Measurements from ENCODE around the gene SGSH. TPM values are rescaled to one million over a fixed set of nuclear protein-coding genes. Genes with fewer than 3 reads are reported as not detected.
"Not testable (repeated sequence)": the region's sequence is repeated elsewhere in the genome, so short reads cannot be mapped to it uniquely, and the experiment has no call there.

SGSH gene
- total RNA-seq, 2 experiments from 2014 or later = 37.4 to 44.7 TPM

GRCh38 chr17:80261159-80261894 is 41.2 kb upstream of the SGSH start:
- intact Hi-C loops (cut with micrococcal nuclease) = no loop called here
- Mint-ChIP-seq H3K9me3 (no peaks in the 10 kb centered on the region), H3K36me3 (peaks cover 34% of the 10 kb centered on the region), H3K27me3 (no peaks in the 10 kb centered on the region), H3K27ac (peak overlapping the region; percentile 91), H3K4me3 (peak overlapping the region; percentile 82), H3K4me1 (ENCODE audit: low read depth) (peaks cover 54% of the 10 kb centered on the region)
- DNase-seq = peak; percentile 80
- CTCF ChIA-PET = no interaction called here
- POLR2A ChIA-PET = interaction anchor here (0.5 to 1.2 kb wide), 2 partner anchors 12 to 42 kb away, joined by 3 to 6 read pairs; partner anchors contain the start of genes SGSH and SLC26A11

GRCh38 chr17:80260791-80261158 is 40.6 kb upstream of the SGSH start, which contains the start of gene RNF213:
TSS of gene RNF213 (plus strand) at chr17:80260852. CDS start at chr17:80263682, 2,830 bp downstream.
- Mint-ChIP-seq H3K9me3 (no peaks in the 10 kb centered on the region), H3K4me3 (peak within 1 kb of the TSS; percentile 85), H3K27me3 (no peaks in the 10 kb centered on the region), H3K4me1 (ENCODE audit: low read depth) (peaks cover 57% of the 10 kb centered on the region), H3K36me3 (peaks cover 31% of the 10 kb centered on the region), H3K27ac (peak within 1 kb of the TSS; percentile 97)
- CTCF ChIA-PET = no interaction called here
- intact Hi-C loops (cut with micrococcal nuclease) = no loop called here
- DNase-seq = peak; percentile 55
- POLR2A ChIA-PET = interaction anchor here (1.2 kb wide), 1 partner anchor 41 kb away, joined by 6 read pairs; the partner anchor contains the start of genes SGSH and SLC26A11

- peak; percentile 82 for DNase-seq
- Mint-ChIP-seq H3K27ac (peak overlapping the region; percentile 97), H3K9me3 (no peaks in the 10 kb centered on the region), H3K4me1 (ENCODE audit: low read depth) (peaks cover 59% of the 10 kb centered on the region), H3K4me3 (peak overlapping the region; percentile 85), H3K27me3 (no peaks in the 10 kb centered on the region), H3K36me3 (peaks cover 24% of the 10 kb centered on the region)
- ChIA-PET CTCF (no interaction called here), POLR2A (interaction anchor here (1.0 to 2.1 kb wide), 2 partner anchors 40 to 112 kb away, joined by 3 to 11 read pairs; partner anchors contain the start of genes SGSH and SLC26A11)
- intact Hi-C loops (cut with micrococcal nuclease) = no loop called here
Observed at GRCh38 chr17:80260069-80260535, 40.0 kb upstream of the SGSH start.

GRCh38 chr17:80259457-80260068 is 39.4 kb upstream of the SGSH start:
- H3K36me3 Mint-ChIP-seq = peaks cover 18% of the 10 kb centered on the region
- DNase-seq = peak; percentile 47
- peak overlapping the region; percentile 97 for H3K27ac Mint-ChIP-seq
- H3K4me1 Mint-ChIP-seq (ENCODE audit: low read depth) = peaks cover 64% of the 10 kb centered on the region
- intact Hi-C loops (cut with micrococcal nuclease) = loop anchor here (10.0 kb wide), 1 partner anchor 835 kb away; no protein-coding TSS in a partner anchor
- H3K4me3 Mint-ChIP-seq = peak overlapping the region; percentile 85
- no peaks in the 10 kb centered on the region for H3K9me3 Mint-ChIP-seq
- H3K27me3 Mint-ChIP-seq = no peaks in the 10 kb centered on the region
- ChIA-PET POLR2A (interaction anchor here (1.0 to 2.1 kb wide), 2 partner anchors 40 to 111 kb away, joined by 3 to 11 read pairs; partner anchors contain the start of genes SGSH and SLC26A11), CTCF (no interaction called here)

- H3K36me3 Mint-ChIP-seq, H3K27me3 Mint-ChIP-seq, H3K9me3 Mint-ChIP-seq: not testable (repeated sequence)
- H3K27ac Mint-ChIP-seq = peak overlapping the region; percentile 97
- H3K4me3 Mint-ChIP-seq = peak overlapping the region; percentile 85
- POLR2A ChIA-PET = interaction anchor here (0.7 to 2.1 kb wide), 4 partner anchors 8 to 157 kb away, joined by 3 to 11 read pairs (median 4); partner anchors contain the start of genes GAA, SGSH and SLC26A11
- CTCF ChIA-PET = interaction anchor here (0.7 to 1.4 kb wide), 3 partner anchors 40 to 317 kb away, joined by 3 to 5 read pairs (median 4); no protein-coding TSS in a partner anchor
- H3K4me1 Mint-ChIP-seq (ENCODE audit: low read depth) = peaks cover 76% of the 10 kb centered on the region
- peak; percentile 64 for DNase-seq
- intact Hi-C loops (cut with micrococcal nuclease) = loop anchor here (1.0 to 10.0 kb wide), 3 partner anchors 39 to 837 kb away; no protein-coding TSS in a partner anchor
Observed at GRCh38 chr17:80258296-80258695, 38.2 kb upstream of the SGSH start.

- CTCF ChIA-PET = interaction anchor here (1.4 kb wide), 2 partner anchors 61 to 318 kb away, joined by 3 to 4 read pairs; no protein-coding TSS in a partner anchor
- H3K4me3 Mint-ChIP-seq = peak overlapping the region; percentile 85
Observed at GRCh38 chr17:80257716-80258213, 37.6 kb upstream of the SGSH start.

GRCh38 chr17:80256034-80256350 is 35.9 kb upstream of the SGSH start:
- no peaks in the 10 kb centered on the region for H3K27me3 Mint-ChIP-seq
- H3K4me3 Mint-ChIP-seq = no peak overlapping the region
- peak overlapping the region; percentile 92 for H3K27ac Mint-ChIP-seq
- peaks cover 4% of the 10 kb centered on the region for H3K36me3 Mint-ChIP-seq
- POLR2A ChIA-PET = interaction anchor here (0.9 to 1.9 kb wide), 2 partner anchors 15 to 155 kb away, joined by 3 to 4 read pairs; partner anchors contain the start of gene GAA
- H3K9me3 Mint-ChIP-seq = no peaks in the 10 kb centered on the region
- intact Hi-C loops (cut with micrococcal nuclease) = loop anchor here (10.0 kb wide), 1 partner anchor 839 kb away; no protein-coding TSS in a partner anchor
- no peak for DNase-seq
- CTCF ChIA-PET = interaction anchor here (0.9 to 1.5 kb wide), 3 partner anchors 61 to 247 kb away, joined by 3 read pairs; partner anchors contain the start of gene GAA
- peaks cover 74% of the 10 kb centered on the region for H3K4me1 Mint-ChIP-seq (ENCODE audit: low read depth)

More at GRCh38 chr17:80257716-80258213, 37.6 kb upstream of the SGSH start:
- DNase-seq = no peak
- peaks cover 6% of the 10 kb centered on the region for H3K36me3 Mint-ChIP-seq
- peak overlapping the region; percentile 97 for H3K27ac Mint-ChIP-seq
- intact Hi-C loops (cut with micrococcal nuclease) = loop anchor here (1.0 to 10.0 kb wide), 3 partner anchors 38 to 837 kb away; no protein-coding TSS in a partner anchor
- POLR2A ChIA-PET = interaction anchor here (1.4 to 2.1 kb wide), 2 partner anchors 14 to 38 kb away, joined by 5 to 11 read pairs; partner anchors contain the start of genes SGSH and SLC26A11
- H3K27me3 Mint-ChIP-seq = no peaks in the 10 kb centered on the region
- peaks cover 78% of the 10 kb centered on the region for H3K4me1 Mint-ChIP-seq (ENCODE audit: low read depth)
- H3K9me3 Mint-ChIP-seq = no peaks in the 10 kb centered on the region

- Mint-ChIP-seq H3K9me3 (no peaks in the 10 kb centered on the region), H3K4me3 (peak overlapping the region; percentile 41), H3K4me1 (ENCODE audit: low read depth) (peaks cover 71% of the 10 kb centered on the region), H3K36me3 (peaks cover 2% of the 10 kb centered on the region), H3K27ac (peak overlapping the region; percentile 92), H3K27me3 (no peaks in the 10 kb centered on the region)
- POLR2A ChIA-PET = interaction anchor here (0.9 to 1.9 kb wide), 2 partner anchors 11 to 17 kb away, joined by 3 to 4 read pairs; no protein-coding TSS in a partner anchor
- CTCF ChIA-PET = interaction anchor here (0.9 to 3.4 kb wide), 4 partner anchors 35 to 153 kb away, joined by 3 to 41 read pairs (median 4); partner anchors contain the start of genes GAA, SGSH and SLC26A11
- intact Hi-C loops (cut with micrococcal nuclease) = loop anchor here (1.0 to 10.0 kb wide), 4 partner anchors 9 to 840 kb away; no protein-coding TSS in a partner anchor
- peak; percentile 86 for DNase-seq
Observed at GRCh38 chr17:80254396-80255251, 34.5 kb upstream of the SGSH start.

- Mint-ChIP-seq H3K4me1 (ENCODE audit: low read depth) (peaks cover 63% of the 10 kb centered on the region), H3K4me3 (peak overlapping the region; percentile 3), H3K36me3 (peaks cover 2% of the 10 kb centered on the region), H3K27ac (peak overlapping the region; percentile 92), H3K9me3 (no peaks in the 10 kb centered on the region), H3K27me3 (no peaks in the 10 kb centered on the region)
- no peak for DNase-seq
- ChIA-PET POLR2A (interaction anchor here (1.0 to 1.9 kb wide), 2 partner anchors 9 to 18 kb away, joined by 3 to 4 read pairs; no protein-coding TSS in a partner anchor), CTCF (interaction anchor here (0.6 to 3.4 kb wide), 10 partner anchors 10 to 152 kb away, joined by 3 to 41 read pairs (median 3); partner anchors contain the start of genes GAA, SGSH and SLC26A11)
- intact Hi-C loops (cut with micrococcal nuclease) = loop anchor here (1.0 to 10.0 kb wide), 6 partner anchors 9 to 841 kb away; partner anchors contain the start of gene GAA
Observed at GRCh38 chr17:80253631-80254395, 33.7 kb upstream of the SGSH start.

- Mint-ChIP-seq H3K27ac (peak overlapping the region; percentile 92), H3K4me1 (ENCODE audit: low read depth) (peaks cover 54% of the 10 kb centered on the region)
- intact Hi-C loops (cut with micrococcal nuclease) = loop anchor here (1.0 to 10.0 kb wide), 3 partner anchors 57 to 842 kb away; partner anchors contain the start of gene GAA
Observed at GRCh38 chr17:80252871-80253270, 32.7 kb upstream of the SGSH start.

More at GRCh38 chr17:80252871-80253270, 32.7 kb upstream of the SGSH start:
- Mint-ChIP-seq H3K27me3 (no peaks in the 10 kb centered on the region), H3K9me3 (no peaks in the 10 kb centered on the region), H3K4me3 (no peak overlapping the region), H3K36me3 (peaks cover 2% of the 10 kb centered on the region)
- DNase-seq = peak; percentile 94
- ChIA-PET CTCF (interaction anchor here (0.6 to 3.4 kb wide), 10 partner anchors 11 to 151 kb away, joined by 3 to 41 read pairs (median 3); partner anchors contain the start of genes GAA, SGSH and SLC26A11), POLR2A (interaction anchor here (1.0 kb wide), 1 partner anchor 10 kb away, joined by 3 read pairs; no protein-coding TSS in a partner anchor)

All from activated CD4-positive, alpha-beta memory T cell treated with anti-CD3 and anti-CD28 coated beads for 36 hours (primary cell).